Peyer's patch (tissue), 4 donors: ENCODE measurements around the gene REV3L. TPM values are rescaled to one million over a fixed set of nuclear protein-coding genes. Genes with fewer than 3 reads are reported as not detected.

Experiments used
- DNase-seq, 3 donors: peaks; one replicate each; pipeline ENCODE4 v3.0.0-alpha.2; 2017 to 2019
- H3K27ac ChIP-seq, 4 donors: fragments of 200-600 bp; sonication (generic); one replicate each; pipeline ENCODE4 v1.5.1; 2016 to 2019
- H3K27me3 ChIP-seq, 2 donors: fragments of 200-600 bp; sonication (generic); one replicate each; pipeline ENCODE4 v1.5.1; 2019
- H3K36me3 ChIP-seq, 3 donors: fragments of 200-600 bp; sonication (generic); one replicate each; pipeline ENCODE4 v1.5.1; 2016 to 2019
- H3K4me1 ChIP-seq, 4 donors: fragments of 200-600 bp; sonication (generic); one replicate each; pipeline ENCODE4 v1.5.1; 2016 to 2019
- H3K4me3 ChIP-seq, 4 donors: fragments of 200-600 bp; sonication (generic); 1 replicate in 3 of 4; 2 replicates in 1 of 4; pipeline ENCODE4 v1.5.1; 2016 to 2019; ENCODE audit warnings: mild to moderate bottlenecking in 1 of 4
- H3K9me3 ChIP-seq, 4 donors: fragments of 200-600 bp; sonication (generic); one replicate each; pipeline ENCODE4 v1.5.1; 2016 to 2019; ENCODE audit warnings: mild to moderate bottlenecking in 1 of 4
- POLR2A ChIP-seq, 2 donors: fragments of 450-650 bp; IDR thresholded peaks; one replicate each; pipeline ENCODE4 v1.5.1; 2017; ENCODE audit warnings: antibody characterized with exemption in 2 of 2, mild to moderate bottlenecking in 2 of 2, moderate library complexity in 2 of 2
- total RNA-seq, 4 donors: library from RNA; depleted of rRNA; stranded (reverse); fragments of >200 nt; gene quantifications; one replicate each; pipeline ENCODE4 v1.1.0, GENCODE V29; 2016
- TF ChIP-seq, protein P1 (sequence below), 6 experiments: fragments of 450-650 bp in 4 of 6; fragments of 200-600 bp in 2 of 6; sonication (generic) in 1 of 6; IDR thresholded peaks; one replicate each; pipeline ENCODE4 v1.5.1; 2017 to 2019; ENCODE audit warnings: antibody characterized with exemption in 6 of 6, mild to moderate bottlenecking in 3 of 6, moderate library complexity in 1 of 6

REV3L gene
- total RNA-seq, 4 donors from 2014 or later = 20.5 to 50.3 (median 38.0) TPM

DNA sequence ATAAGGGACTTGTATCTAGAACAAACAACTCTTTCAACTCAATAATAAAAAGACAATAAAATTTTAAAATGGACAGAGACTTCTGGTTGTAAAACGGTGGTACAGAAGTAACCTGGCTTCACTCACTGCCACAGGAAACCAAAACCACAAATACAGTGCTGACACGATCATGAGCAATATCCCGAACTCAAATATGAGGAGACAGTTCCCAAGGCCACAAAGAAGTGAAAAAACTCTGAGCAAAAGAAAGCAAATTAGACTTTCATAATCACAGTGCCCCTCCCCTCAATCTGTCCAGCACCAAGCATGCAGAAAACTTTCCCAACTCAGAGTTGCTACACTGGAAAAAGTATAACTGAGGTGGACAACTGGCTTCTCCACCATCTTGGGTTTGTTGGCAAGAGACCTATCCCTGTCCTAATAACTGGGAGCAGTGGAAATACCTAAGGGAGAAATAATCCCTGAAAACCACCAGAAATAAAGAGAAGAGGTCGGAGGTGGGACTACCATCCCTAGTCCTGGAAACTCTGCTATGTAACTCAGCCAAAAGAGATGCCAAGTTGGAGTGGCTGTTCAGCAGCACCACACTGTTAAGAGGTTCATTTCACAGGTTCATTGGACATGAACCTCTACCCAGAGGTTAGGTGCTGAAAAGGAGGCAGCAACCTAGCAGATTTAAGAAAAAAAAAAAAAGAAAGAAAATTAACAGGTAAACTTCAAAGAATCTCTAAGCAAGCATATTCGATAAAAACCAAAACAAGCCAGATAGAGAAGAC, 55.5 kb downstream of the REV3L start:
- peaks cover 0 to 30% (median 0%) of the 10 kb centered on the region in 4 donors for H3K4me1 ChIP-seq
- no peak overlapping the region for H3K4me3 ChIP-seq
- no peak for DNase-seq
- peaks cover 0 to 6% (median 0%) of the 10 kb centered on the region in 4 donors for H3K9me3 ChIP-seq
- H3K27me3 ChIP-seq = no peaks in the 10 kb centered on the region
- H3K36me3 ChIP-seq = no peaks in the 10 kb centered on the region
- no peak overlapping the region for H3K27ac ChIP-seq
- TF ChIP-seq POLR2A (IDR thresholded peaks at IDR 0.05) = no peak
- TF ChIP-seq, protein P1, sequence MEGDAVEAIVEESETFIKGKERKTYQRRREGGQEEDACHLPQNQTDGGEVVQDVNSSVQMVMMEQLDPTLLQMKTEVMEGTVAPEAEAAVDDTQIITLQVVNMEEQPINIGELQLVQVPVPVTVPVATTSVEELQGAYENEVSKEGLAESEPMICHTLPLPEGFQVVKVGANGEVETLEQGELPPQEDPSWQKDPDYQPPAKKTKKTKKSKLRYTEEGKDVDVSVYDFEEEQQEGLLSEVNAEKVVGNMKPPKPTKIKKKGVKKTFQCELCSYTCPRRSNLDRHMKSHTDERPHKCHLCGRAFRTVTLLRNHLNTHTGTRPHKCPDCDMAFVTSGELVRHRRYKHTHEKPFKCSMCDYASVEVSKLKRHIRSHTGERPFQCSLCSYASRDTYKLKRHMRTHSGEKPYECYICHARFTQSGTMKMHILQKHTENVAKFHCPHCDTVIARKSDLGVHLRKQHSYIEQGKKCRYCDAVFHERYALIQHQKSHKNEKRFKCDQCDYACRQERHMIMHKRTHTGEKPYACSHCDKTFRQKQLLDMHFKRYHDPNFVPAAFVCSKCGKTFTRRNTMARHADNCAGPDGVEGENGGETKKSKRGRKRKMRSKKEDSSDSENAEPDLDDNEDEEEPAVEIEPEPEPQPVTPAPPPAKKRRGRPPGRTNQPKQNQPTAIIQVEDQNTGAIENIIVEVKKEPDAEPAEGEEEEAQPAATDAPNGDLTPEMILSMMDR (IDR thresholded peaks at IDR 0.05) = no peak

GRCh38 chr6:111423960-111424846, 58.8 kb downstream of the REV3L start:
- Histone ChIP-seq H3K4me1 (peaks cover 0 to 23% (median 0%) of the 10 kb centered on the region in 4 donors), H3K36me3 (no peaks in the 10 kb centered on the region), H3K27ac (peak overlapping the region in 1 of 4 donors; percentile 6), H3K4me3 (no peak overlapping the region), H3K9me3 (peaks cover 0 to 6% (median 0%) of the 10 kb centered on the region in 4 donors), H3K27me3 (no peaks in the 10 kb centered on the region)
- no peak for DNase-seq
- no peak for TF ChIP-seq POLR2A (IDR thresholded peaks at IDR 0.05)
- TF ChIP-seq, protein P1 (IDR thresholded peaks at IDR 0.05) = no peak

DNA sequence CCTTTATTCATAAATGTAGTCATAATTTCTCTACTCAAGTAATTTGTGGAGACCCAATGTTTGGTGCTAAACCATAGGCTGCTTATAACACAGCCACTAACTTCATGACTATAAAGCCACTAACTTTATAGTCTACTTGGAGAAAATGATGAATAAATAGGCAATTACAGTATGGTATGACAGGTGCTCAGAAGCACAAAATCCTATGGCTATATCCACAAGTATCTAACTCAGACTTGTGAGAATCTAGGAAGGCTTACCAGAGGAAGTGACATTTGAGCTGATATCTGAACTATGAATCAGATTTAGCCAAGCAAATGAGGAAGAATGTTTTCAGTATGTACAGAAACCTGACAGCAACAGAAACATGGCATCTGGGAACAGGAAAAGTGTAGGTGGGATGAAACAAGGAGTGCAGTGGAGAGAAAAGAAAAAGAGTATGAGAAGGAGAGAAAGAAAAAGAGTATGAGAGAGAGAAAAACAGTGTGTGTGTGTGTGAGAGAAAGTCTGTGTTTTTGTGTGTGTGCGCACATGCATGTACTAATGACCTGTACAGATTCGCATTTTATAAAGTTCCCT, 59.9 kb downstream of the REV3L start:
- TF ChIP-seq POLR2A (IDR thresholded peaks at IDR 0.05) = no peak
- TF ChIP-seq, protein P1 (IDR thresholded peaks at IDR 0.05) = no peak
- Histone ChIP-seq H3K36me3 (no peaks in the 10 kb centered on the region), H3K4me3 (no peak overlapping the region), H3K27ac (no peak overlapping the region), H3K27me3 (no peaks in the 10 kb centered on the region), H3K9me3 (no peaks in the 10 kb centered on the region), H3K4me1 (peaks cover 0 to 23% (median 0%) of the 10 kb centered on the region in 4 donors)
- no peak for DNase-seq

- no peaks in the 10 kb centered on the region for H3K36me3 ChIP-seq
- H3K27ac ChIP-seq = no peak overlapping the region
- H3K4me1 ChIP-seq = peaks cover 0 to 20% (median 0%) of the 10 kb centered on the region in 4 donors
Observed at GRCh38 chr6:111418971-111419693, 63.9 kb downstream of the REV3L start.

More at GRCh38 chr6:111418971-111419693, 63.9 kb downstream of the REV3L start:
- no peak for DNase-seq
- H3K9me3 ChIP-seq = no peaks in the 10 kb centered on the region
- no peaks in the 10 kb centered on the region for H3K27me3 ChIP-seq
- H3K4me3 ChIP-seq = no peak overlapping the region
- no peak for TF ChIP-seq POLR2A (IDR thresholded peaks at IDR 0.05)
- TF ChIP-seq, protein P1 (IDR thresholded peaks at IDR 0.05) = no peak
